ENCODE data around the gene PRPF40A.

- TF ChIP-seq POLR2AphosphoS5 (IDR thresholded peaks at IDR 0.05; ENCODE audit: control insufficient read depth, insufficient read depth, low read depth, low read length) = no peak
- no peak for TF ChIP-seq CREM (IDR thresholded peaks at IDR 0.05; ENCODE audit: low read depth)
- no peak for TF ChIP-seq ZBTB40 (IDR thresholded peaks at IDR 0.05)
- TF ChIP-seq ZBTB40 (CRISPR knock-in tag; IDR thresholded peaks at IDR 0.05) = no peak
- TF ChIP-seq FOXM1 (IDR thresholded peaks at IDR 0.05; ENCODE audit: low read depth) = no peak
- no peak for TF ChIP-seq FOXM1 (CRISPR knock-in tag; IDR thresholded peaks at IDR 0.05; ENCODE audit: low read depth)
- no peak for TF ChIP-seq POLR2A (conservative IDR thresholded peaks at IDR 0.05)
Measured at GRCh38 chr2:152701198-152701597, 16.1 kb downstream of the PRPF40A start.
